HepG2 (cell line): Measurements from ENCODE around the gene CMIP. TPM values are rescaled to one million over a fixed set of nuclear protein-coding genes. Genes with fewer than 3 reads are reported as not detected.
A peak's percentile ranks its signal among the peaks of the same experiment; 100 is the strongest.

ENCODE experiments used
- ATAC-seq: fragments of 200-7000 bp; cut with Tn5 transposase; 3 replicates; pipeline ENCODE4 v1.9.1; 2020; ENCODE audit warnings: mild to moderate bottlenecking, moderate library complexity
- BruUV-seq: library from RNA; stranded (reverse); fragments of 400-500 nt; replicated peaks from 2 replicates; lab custom pipeline; 2021; lab: Mats Ljungman, UMichigan
- CTCF ChIA-PET: fragments of 300-600 bp; formaldehyde crosslinking; extraction: SDS; loops from one replicate; lab custom pipeline; 2021; ENCODE audit warnings: low total read pairs, inconsistent platforms, low intra/inter-chr PET ratio; lab: Yijun Ruan, JAX
- POLR2A ChIA-PET: fragments of 350-600 bp; sonication (Branson Sonifier 250); formaldehyde crosslinking; loops from one replicate; lab custom pipeline; 2020; ENCODE audit warnings: antibody characterized with exemption, inconsistent platforms; lab: Yijun Ruan, JAX
- DNase-seq: peaks from one replicate; pipeline ENCODE4 v3.0.0-alpha.2; 2015; ENCODE audit warnings: low spot score
- FAIRE-seq: peaks from 3 replicates; lab custom pipeline; 2011; peaks lifted over from hg19 to GRCh38; lab: Jason Lieb, UNC
- H2AFZ ChIP-seq: one replicate; pipeline ENCODE4 v1.6.1; 2011; ENCODE audit warnings: low read length, inconsistent platforms
- H3K27ac ChIP-seq: fragments of 300-600 bp; 3 replicates; pipeline ENCODE4 v1.8.0; 2011; ENCODE audit warnings: mixed run types, mild to moderate bottlenecking, mixed read lengths, low read length, inconsistent platforms; ENCODE audit not compliant: insufficient read depth; ENCODE audit errors: extremely low read length
- H3K27me3 ChIP-seq, 2 experiments: fragments of 200-600 bp in 1 of 2; 2 replicates in 1 of 2; 3 replicates in 1 of 2; pipeline versions ENCODE4 v1.6.0 to v1.8.0; 2011; ENCODE audit warnings: low read length in 2 of 2, mild to moderate bottlenecking in 2 of 2, moderate library complexity in 2 of 2, inconsistent platforms in 1 of 2; ENCODE audit not compliant: insufficient read depth in 2 of 2, control insufficient read depth in 1 of 2
- H3K36me3 ChIP-seq, 2 experiments: fragments of 200-600 bp in 1 of 2; replicated peaks in 1 of 2; 2 replicates in 1 of 2; 3 replicates in 1 of 2; pipeline versions ENCODE4 v1.5.1 to v1.8.0; 2011; ENCODE audit warnings: low read length in 2 of 2, inconsistent platforms in 1 of 2; ENCODE audit not compliant: insufficient read depth in 2 of 2, control insufficient read depth in 1 of 2
- H3K4me1 ChIP-seq: 2 replicates; pipeline ENCODE4 v1.5.1; 2012; ENCODE audit warnings: low read length, inconsistent platforms; ENCODE audit not compliant: insufficient read depth
- H3K4me2 ChIP-seq: 2 replicates; pipeline ENCODE4 v1.6.0; 2011; ENCODE audit warnings: low read depth, low read length, inconsistent platforms
- H3K4me3 ChIP-seq, 3 experiments: fragments of 200-600 bp in 1 of 3; sonication (generic), shearing (Covaris generic) in 1 of 3; replicated peaks in 1 of 3; 2 replicates each; pipeline ENCODE4 v1.5.1; 2011 to 2016; ENCODE audit warnings: low read length in 3 of 3, inconsistent platforms in 2 of 3, low read depth in 2 of 3, mild to moderate bottlenecking in 2 of 3, control low read depth in 1 of 3, mixed read lengths in 1 of 3; ENCODE audit not compliant: insufficient read depth in 1 of 3
- H3K79me2 ChIP-seq: one replicate; pipeline ENCODE4 v1.6.1; 2011; ENCODE audit warnings: low read length, inconsistent platforms; ENCODE audit not compliant: insufficient read depth
- H3K9ac ChIP-seq: 2 replicates; pipeline ENCODE4 v1.6.0; 2011; ENCODE audit warnings: mild to moderate bottlenecking, low read depth, low read length, inconsistent platforms; ENCODE audit not compliant: insufficient read depth
- H3K9me3 ChIP-seq: 2 replicates; pipeline ENCODE4 v1.5.1; 2012; ENCODE audit warnings: mild to moderate bottlenecking, low read length
- H4K20me1 ChIP-seq: 2 replicates; pipeline ENCODE4 v1.6.0; 2011; ENCODE audit warnings: inconsistent platforms, mild to moderate bottlenecking, low read length, moderate library complexity; ENCODE audit not compliant: insufficient read depth
- GABPB1 ChIP-seq: IDR thresholded peaks from 2 replicates; pipeline ENCODE4 v1.6.1; 2016; ENCODE audit warnings: mild to moderate bottlenecking, missing genetic modification reagents, moderate library complexity, missing compliant biosample characterization
- MZF1 ChIP-seq: sonication (generic); formaldehyde crosslinking; IDR thresholded peaks from 2 replicates; pipeline ENCODE4 v1.8.1; 2023; ENCODE audit warnings: mild to moderate bottlenecking, missing genetic modification reagents, borderline replicate concordance
- NONO ChIP-seq, 2 experiments: fragments of 450-650 bp in 1 of 2; sonication (generic) in 1 of 2; formaldehyde crosslinking in 1 of 2; IDR thresholded peaks in 1 of 2; conservative IDR thresholded peaks in 1 of 2; 2 replicates each; pipeline versions ENCODE4 v1.6.1 to v1.8.0; 2017 to 2022; ENCODE audit warnings: mild to moderate bottlenecking in 1 of 2, missing genetic modification reagents in 1 of 2, moderate library complexity in 1 of 2
- NPAS2 ChIP-seq: sonication (generic); formaldehyde crosslinking; IDR thresholded peaks from 2 replicates; pipeline ENCODE4 v1.8.0; 2022; ENCODE audit warnings: mild to moderate bottlenecking, missing genetic modification reagents, borderline replicate concordance
- NR2C2 ChIP-seq: sonication (generic); formaldehyde crosslinking; IDR thresholded peaks from 2 replicates; pipeline ENCODE4 v1.4.0; 2020; ENCODE audit warnings: missing genetic modification reagents, mild to moderate bottlenecking, moderate library complexity, borderline replicate concordance
- PCBP1 ChIP-seq: fragments of 200-400 bp; formaldehyde crosslinking; IDR thresholded peaks from 2 replicates; pipeline ENCODE4 v1.6.1; 2017; ENCODE audit warnings: mild to moderate bottlenecking, low read depth, low read length, borderline replicate concordance
- PTBP1 ChIP-seq: fragments of 200-400 bp; formaldehyde crosslinking; IDR thresholded peaks from 2 replicates; pipeline ENCODE4 v1.6.1; 2018; ENCODE audit warnings: low read length, low read depth; ENCODE audit not compliant: poor library complexity, severe bottlenecking
- XRCC5 ChIP-seq: fragments of 200-400 bp; formaldehyde crosslinking; optimal IDR thresholded peaks from 2 replicates; pipeline ENCODE3; 2017; ENCODE audit warnings: mild to moderate bottlenecking, low read length
- ZFP36L1 ChIP-seq: sonication (generic); formaldehyde crosslinking; IDR thresholded peaks from 2 replicates; pipeline ENCODE4 v1.8.0; 2022; ENCODE audit warnings: mild to moderate bottlenecking, missing genetic modification reagents, moderate library complexity
- ZNF430 ChIP-seq: sonication (generic); formaldehyde crosslinking; IDR thresholded peaks from 2 replicates; pipeline ENCODE4 v1.9.0; 2021; ENCODE audit warnings: mild to moderate bottlenecking, missing genetic modification reagents
- ZNF768 ChIP-seq: sonication (generic); formaldehyde crosslinking; IDR thresholded peaks from 2 replicates; pipeline ENCODE4 v1.4.0; 2020; ENCODE audit warnings: missing genetic modification reagents
- ZSCAN31 ChIP-seq: sonication (generic); formaldehyde crosslinking; IDR thresholded peaks from 2 replicates; pipeline ENCODE4 v1.5.0; 2020; ENCODE audit warnings: low read depth, mild to moderate bottlenecking, missing genetic modification reagents
- WGBS: methylation state at CpG from one replicate; pipeline ENCODE4 v1.1.6; 2017; ENCODE audit warnings: low lambda C conversion rate; 5-methylcytosine and 5-hydroxymethylcytosine counted together
- in situ Hi-C: cut with HindIII; loops from 2 replicates; pipeline ENCODE4 v1.10.0; 2017; ENCODE audit warnings: low pct_unique_long_range_greater_than_20kb; ENCODE audit not compliant: extremely low pct_ligation_motif_present
- intact Hi-C: fragments of 100-400 bp; cut with micrococcal nuclease; formaldehyde crosslinking; loops from one replicate; pipeline ENCODE4 v1.10.0; 2022; ENCODE audit not compliant: unreplicated experiment
- polyA plus RNA-seq, 8 experiments: library from polyadenylated mRNA; depleted of rRNA in 3 of 8; stranded (reverse) in 7 of 8; unstranded in 1 of 8; fragments of >200 nt; fragmentation: Illumina TruSeq in 4 of 8; extraction: Trizol in 4 of 8; gene quantifications; 2 replicates each; pipeline versions ENCODE4 v1.2.1 to v1.2.3, GENCODE V29; 2011 to 2016; ENCODE audit warnings: low read depth in 4 of 8, missing spikeins in 1 of 8, mixed read lengths in 1 of 8; ENCODE audit not compliant: insufficient read depth in 1 of 8
- total RNA-seq, 5 experiments: library from RNA; depleted of rRNA; stranded (reverse); fragments of >200 nt; fragmentation: Illumina TruSeq; extraction: Trizol; gene quantifications; 2 replicates each; pipeline ENCODE4 v1.2.3, GENCODE V29; 2016; ENCODE audit warnings: low read depth in 1 of 5
- TF ChIP-seq, protein P1 (sequence below): sonication (generic); formaldehyde crosslinking; IDR thresholded peaks from 2 replicates; pipeline ENCODE4 v1.9.0; 2021; ENCODE audit warnings: missing genetic modification reagents, borderline replicate concordance
- TF ChIP-seq, protein P2 (sequence below): sonication (generic); formaldehyde crosslinking; IDR thresholded peaks from 2 replicates; pipeline ENCODE4 v1.9.0; 2022; ENCODE audit warnings: low read depth, missing genetic modification reagents
- TF ChIP-seq, protein P3 (sequence below): sonication (generic); formaldehyde crosslinking; IDR thresholded peaks from 2 replicates; pipeline ENCODE4 v1.5.0; 2020; ENCODE audit warnings: mild to moderate bottlenecking, missing genetic modification reagents, moderate library complexity
- TF ChIP-seq, protein P4 (sequence below): sonication (generic); formaldehyde crosslinking; IDR thresholded peaks from 2 replicates; pipeline ENCODE4 v1.8.0; 2022; ENCODE audit warnings: mild to moderate bottlenecking, missing genetic modification reagents

CMIP gene
- total and polyA plus RNA-seq, 2 of the 13 experiments (the other 11 are each of a cell fraction or from before 2014, with no cell fraction given), result 10.9 to 18.1 TPM

DNA sequence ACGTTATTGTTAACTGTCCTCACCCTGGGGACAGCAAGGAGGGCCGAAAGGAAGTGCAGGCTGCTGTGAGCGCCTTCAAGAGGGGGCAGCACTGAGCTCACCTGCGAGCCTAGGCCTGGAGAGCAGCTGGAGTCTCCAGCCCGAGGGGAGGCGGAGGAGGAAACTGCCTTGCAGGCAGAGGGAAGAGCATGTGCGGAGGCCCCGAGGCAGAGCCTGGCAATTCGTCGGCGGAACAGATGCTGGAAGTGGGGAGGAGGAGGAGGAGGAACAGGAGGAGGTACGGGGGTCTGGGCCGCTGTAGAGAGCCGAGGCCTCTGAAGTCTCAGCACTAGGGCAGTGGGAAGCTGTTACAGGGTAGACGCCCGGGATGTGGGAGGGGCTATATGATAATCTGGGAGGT, 284.8 kb downstream of the CMIP start:
- H2AFZ ChIP-seq, result no peak overlapping the region
- no peak overlapping the region for H3K4me2 ChIP-seq
- H3K27me3 ChIP-seq, result peaks cover 1 to 32% of the 10 kb centered on the region in 2 experiments; a peak in 4 of 5 replicates
- CTCF ChIA-PET, result interaction anchor here (0.8 to 1.4 kb wide), 2 partner anchors 106 to 145 kb away, joined by 3 to 4 read pairs; no protein-coding TSS in a partner anchor
- no TSS peak for BruUV-seq
- FAIRE-seq (no peak), DNase-seq (peak; percentile 17), ATAC-seq (peak; percentile 41)
- POLR2A ChIA-PET, result no interaction called here
- intact Hi-C loops (no loop called here), in situ Hi-C loops (loop anchor here (25.0 kb wide), 1 partner anchor 692 kb away; the partner anchor contains the start of gene ATMIN)
- no peaks in the 10 kb centered on the region for H4K20me1 ChIP-seq
- no peaks in the 10 kb centered on the region for H3K9me3 ChIP-seq
- peaks cover 15% of the 10 kb centered on the region; the same call in 1 of the 2 replicates for H3K4me1 ChIP-seq
- H3K4me3 ChIP-seq, result no peak overlapping the region
- H3K27ac ChIP-seq, result no peak overlapping the region
- WGBS, result 43% methylated on average over 16 of the region's 16 CpGs
- H3K36me3 ChIP-seq, result no peaks in the 10 kb centered on the region
- H3K79me2 ChIP-seq, result no peaks in the 10 kb centered on the region
- no peak overlapping the region for H3K9ac ChIP-seq
- TF ChIP-seq GABPB1 (CRISPR knock-in tag) (peak; percentile 39), ZNF430 (CRISPR knock-in tag) (no peak), ZSCAN31 (CRISPR knock-in tag) (no peak), NPAS2 (CRISPR knock-in tag) (no peak), MZF1 (0 out of 2 replicates have a peak, but pooled peaks have one; percentile 49), NONO (IDR thresholded peaks at IDR 0.05) (no peak), NONO (CRISPR knock-in tag; conservative IDR thresholded peaks at IDR 0.05) (0 out of 2 replicates have a peak, but pooled peaks have one; percentile 25), ZNF768 (CRISPR knock-in tag) (peak; percentile 21; the same call in 1 of the 2 replicates), PCBP1 (0 out of 2 replicates have a peak, but pooled peaks have one; percentile 52), NR2C2 (CRISPR knock-in tag) (no peak), XRCC5 (peak; percentile 63), ZFP36L1 (CRISPR knock-in tag) (no peak), PTBP1 (peak; percentile 63)
- TF ChIP-seq, protein P1, sequence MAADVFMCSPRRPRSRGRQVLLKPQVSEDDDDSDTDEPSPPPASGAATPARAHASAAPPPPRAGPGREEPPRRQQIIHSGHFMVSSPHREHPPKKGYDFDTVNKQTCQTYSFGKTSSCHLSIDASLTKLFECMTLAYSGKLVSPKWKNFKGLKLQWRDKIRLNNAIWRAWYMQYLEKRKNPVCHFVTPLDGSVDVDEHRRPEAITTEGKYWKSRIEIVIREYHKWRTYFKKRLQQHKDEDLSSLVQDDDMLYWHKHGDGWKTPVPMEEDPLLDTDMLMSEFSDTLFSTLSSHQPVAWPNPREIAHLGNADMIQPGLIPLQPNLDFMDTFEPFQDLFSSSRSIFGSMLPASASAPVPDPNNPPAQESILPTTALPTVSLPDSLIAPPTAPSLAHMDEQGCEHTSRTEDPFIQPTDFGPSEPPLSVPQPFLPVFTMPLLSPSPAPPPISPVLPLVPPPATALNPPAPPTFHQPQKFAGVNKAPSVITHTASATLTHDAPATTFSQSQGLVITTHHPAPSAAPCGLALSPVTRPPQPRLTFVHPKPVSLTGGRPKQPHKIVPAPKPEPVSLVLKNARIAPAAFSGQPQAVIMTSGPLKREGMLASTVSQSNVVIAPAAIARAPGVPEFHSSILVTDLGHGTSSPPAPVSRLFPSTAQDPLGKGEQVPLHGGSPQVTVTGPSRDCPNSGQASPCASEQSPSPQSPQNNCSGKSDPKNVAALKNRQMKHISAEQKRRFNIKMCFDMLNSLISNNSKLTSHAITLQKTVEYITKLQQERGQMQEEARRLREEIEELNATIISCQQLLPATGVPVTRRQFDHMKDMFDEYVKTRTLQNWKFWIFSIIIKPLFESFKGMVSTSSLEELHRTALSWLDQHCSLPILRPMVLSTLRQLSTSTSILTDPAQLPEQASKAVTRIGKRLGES, result no peak
- TF ChIP-seq, protein P2, sequence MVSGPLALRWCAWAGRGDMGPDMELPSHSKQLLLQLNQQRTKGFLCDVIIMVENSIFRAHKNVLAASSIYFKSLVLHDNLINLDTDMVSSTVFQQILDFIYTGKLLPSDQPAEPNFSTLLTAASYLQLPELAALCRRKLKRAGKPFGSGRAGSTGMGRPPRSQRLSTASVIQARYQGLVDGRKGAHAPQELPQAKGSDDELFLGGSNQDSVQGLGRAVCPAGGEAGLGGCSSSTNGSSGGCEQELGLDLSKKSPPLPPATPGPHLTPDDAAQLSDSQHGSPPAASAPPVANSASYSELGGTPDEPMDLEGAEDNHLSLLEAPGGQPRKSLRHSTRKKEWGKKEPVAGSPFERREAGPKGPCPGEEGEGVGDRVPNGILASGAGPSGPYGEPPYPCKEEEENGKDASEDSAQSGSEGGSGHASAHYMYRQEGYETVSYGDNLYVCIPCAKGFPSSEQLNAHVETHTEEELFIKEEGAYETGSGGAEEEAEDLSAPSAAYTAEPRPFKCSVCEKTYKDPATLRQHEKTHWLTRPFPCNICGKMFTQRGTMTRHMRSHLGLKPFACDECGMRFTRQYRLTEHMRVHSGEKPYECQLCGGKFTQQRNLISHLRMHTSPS (CRISPR knock-in tag), result 0 out of 2 replicates have a peak, but pooled peaks have one; percentile 9
- TF ChIP-seq, protein P3, sequence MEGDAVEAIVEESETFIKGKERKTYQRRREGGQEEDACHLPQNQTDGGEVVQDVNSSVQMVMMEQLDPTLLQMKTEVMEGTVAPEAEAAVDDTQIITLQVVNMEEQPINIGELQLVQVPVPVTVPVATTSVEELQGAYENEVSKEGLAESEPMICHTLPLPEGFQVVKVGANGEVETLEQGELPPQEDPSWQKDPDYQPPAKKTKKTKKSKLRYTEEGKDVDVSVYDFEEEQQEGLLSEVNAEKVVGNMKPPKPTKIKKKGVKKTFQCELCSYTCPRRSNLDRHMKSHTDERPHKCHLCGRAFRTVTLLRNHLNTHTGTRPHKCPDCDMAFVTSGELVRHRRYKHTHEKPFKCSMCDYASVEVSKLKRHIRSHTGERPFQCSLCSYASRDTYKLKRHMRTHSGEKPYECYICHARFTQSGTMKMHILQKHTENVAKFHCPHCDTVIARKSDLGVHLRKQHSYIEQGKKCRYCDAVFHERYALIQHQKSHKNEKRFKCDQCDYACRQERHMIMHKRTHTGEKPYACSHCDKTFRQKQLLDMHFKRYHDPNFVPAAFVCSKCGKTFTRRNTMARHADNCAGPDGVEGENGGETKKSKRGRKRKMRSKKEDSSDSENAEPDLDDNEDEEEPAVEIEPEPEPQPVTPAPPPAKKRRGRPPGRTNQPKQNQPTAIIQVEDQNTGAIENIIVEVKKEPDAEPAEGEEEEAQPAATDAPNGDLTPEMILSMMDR (CRISPR knock-in tag), result peak; percentile 63
- TF ChIP-seq, protein P4, sequence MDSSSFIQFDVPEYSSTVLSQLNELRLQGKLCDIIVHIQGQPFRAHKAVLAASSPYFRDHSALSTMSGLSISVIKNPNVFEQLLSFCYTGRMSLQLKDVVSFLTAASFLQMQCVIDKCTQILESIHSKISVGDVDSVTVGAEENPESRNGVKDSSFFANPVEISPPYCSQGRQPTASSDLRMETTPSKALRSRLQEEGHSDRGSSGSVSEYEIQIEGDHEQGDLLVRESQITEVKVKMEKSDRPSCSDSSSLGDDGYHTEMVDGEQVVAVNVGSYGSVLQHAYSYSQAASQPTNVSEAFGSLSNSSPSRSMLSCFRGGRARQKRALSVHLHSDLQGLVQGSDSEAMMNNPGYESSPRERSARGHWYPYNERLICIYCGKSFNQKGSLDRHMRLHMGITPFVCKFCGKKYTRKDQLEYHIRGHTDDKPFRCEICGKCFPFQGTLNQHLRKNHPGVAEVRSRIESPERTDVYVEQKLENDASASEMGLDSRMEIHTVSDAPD (CRISPR knock-in tag), result no peak
